Panc1 (cell line): ENCODE data around the gene CRYGD.

Experiments used
- CTCF ChIP-seq: fragments of 450-650 bp; IDR thresholded peaks from 2 replicates; pipeline ENCODE4 v1.5.1; 2017; ENCODE audit warnings: mild to moderate bottlenecking
- POLR2AphosphoS5 ChIP-seq: IDR thresholded peaks from 2 replicates; pipeline ENCODE4 v1.6.1; 2012; ENCODE audit warnings: mild to moderate bottlenecking, low read depth, low read length, moderate library complexity
- REST ChIP-seq, 2 experiments: IDR thresholded peaks; 2 replicates each; pipeline ENCODE4 v1.6.1; 2011 to 2012; ENCODE audit warnings: low read depth in 2 of 2, control low read depth in 1 of 2, low read length in 1 of 2, mild to moderate bottlenecking in 1 of 2, moderate library complexity in 1 of 2; ENCODE audit not compliant: insufficient read depth in 1 of 2
- SIN3A ChIP-seq: IDR thresholded peaks from 2 replicates; pipeline ENCODE4 v1.6.1; 2012; ENCODE audit warnings: low read depth, mild to moderate bottlenecking, low read length, moderate library complexity, borderline replicate concordance; ENCODE audit not compliant: insufficient read depth

GRCh38 chr2:208130712-208131110 lies 6.4 kb upstream of the CRYGD start:
- no peak for TF ChIP-seq CTCF
- TF ChIP-seq SIN3A, result no peak
- no peak for TF ChIP-seq POLR2AphosphoS5
- TF ChIP-seq REST (IDR thresholded peaks at IDR 0.05; ENCODE audit: insufficient read depth in 1 of 2, low read depth in 2 of 2, low read length in 1 of 2), result no peak
